ENCODE data around the gene NAT8L.
A peak's percentile ranks its signal among the peaks of the same experiment; 100 is the strongest.
"Not testable (repeated sequence)": the region's sequence is repeated elsewhere in the genome, so short reads cannot be mapped to it uniquely, and the experiment has no call there.

The NAT8L gene

GRCh38 chr4:2059046-2059725 is at the start of gene NAT8L:
TSS of gene NAT8L (plus strand) at chr4:2059327. CDS start at chr4:2059512, 185 bp downstream.
- DNase-seq (ENCODE audit: low read depth in 2 of 2): no peak

GRCh38 chr4:2009651-2010233 is 49.4 kb upstream of the NAT8L start:
- peak in 1 of 2 experiments; percentile 31 for DNase-seq (ENCODE audit: low read depth in 2 of 2)

GRCh38 chr4:2011583-2011982 is 47.5 kb upstream of the NAT8L start:
- no peak for DNase-seq (ENCODE audit: low read depth in 2 of 2)

- no peak for DNase-seq (ENCODE audit: low read depth in 2 of 2)
Measured at GRCh38 chr4:2015008-2015407, 44.1 kb upstream of the NAT8L start.

- not testable (repeated sequence) for DNase-seq (ENCODE audit: low read depth in 2 of 2)
Measured at GRCh38 chr4:2021358-2022018, 37.6 kb upstream of the NAT8L start.

- DNase-seq (ENCODE audit: low read depth in 2 of 2): no peak
Measured at GRCh38 chr4:2024683-2025082, 34.4 kb upstream of the NAT8L start.

GRCh38 chr4:2025817-2026216 is 33.3 kb upstream of the NAT8L start:
- DNase-seq (ENCODE audit: low read depth in 2 of 2): no peak

- DNase-seq (ENCODE audit: low read depth in 2 of 2): not testable (repeated sequence)
Measured at GRCh38 chr4:2027120-2027519, 32.0 kb upstream of the NAT8L start.

GRCh38 chr4:2031161-2031560 is 28.0 kb upstream of the NAT8L start:
- DNase-seq (ENCODE audit: low read depth in 2 of 2): not testable (repeated sequence)

GRCh38 chr4:2036327-2036726 is 22.8 kb upstream of the NAT8L start:
- DNase-seq (ENCODE audit: low read depth in 2 of 2): no peak

GRCh38 chr4:2036866-2037265 is 22.3 kb upstream of the NAT8L start:
- DNase-seq (ENCODE audit: low read depth in 2 of 2): no peak

- no peak for DNase-seq (ENCODE audit: low read depth in 2 of 2)
Measured at GRCh38 chr4:2040391-2041238, 18.5 kb upstream of the NAT8L start.

GRCh38 chr4:2041239-2042130 is 17.6 kb upstream of the NAT8L start:
- DNase-seq (ENCODE audit: low read depth in 2 of 2): peak; percentile 80 to 88

- DNase-seq (ENCODE audit: low read depth in 2 of 2): peak in 1 of 2 experiments; percentile 29
Measured at GRCh38 chr4:2042204-2042946, 16.8 kb upstream of the NAT8L start.

- DNase-seq (ENCODE audit: low read depth in 2 of 2): no peak
Measured at GRCh38 chr4:2042947-2043395, 16.2 kb upstream of the NAT8L start.

- DNase-seq (ENCODE audit: low read depth in 2 of 2): no peak
Measured at GRCh38 chr4:2043396-2044118, 15.6 kb upstream of the NAT8L start.

- DNase-seq (ENCODE audit: low read depth in 2 of 2): no peak
Measured at GRCh38 chr4:2044119-2044485, 15.0 kb upstream of the NAT8L start.

GRCh38 chr4:2044542-2045517 is 14.3 kb upstream of the NAT8L start:
- DNase-seq (ENCODE audit: low read depth in 2 of 2): no peak

Measured in stimulated activated CD4-positive, alpha-beta T cell treated with anti-CD3 and anti-CD28 coated beads, Interleukin-12 subunit alpha, Interleukin-12 subunit beta, amount 100 ng/mL, for 24 hours (primary cell).